RWPE2 (cell line): ENCODE measurements around the gene ITPR1.

ENCODE experiments used
- ATAC-seq: fragments of 200-7000 bp; cut with Tn5 transposase; 3 replicates; pipeline ENCODE4 v1.9.1; 2021; ENCODE audit warnings: low read depth
- DNase-seq: peaks from one replicate; pipeline ENCODE4 v3.0.0-alpha.2; 2020; ENCODE audit warnings: low spot score
- H3K27ac ChIP-seq: fragments of 450-650 bp; 2 replicates; pipeline ENCODE4 v1.5.1; 2017; ENCODE audit warnings: mild to moderate bottlenecking; ENCODE audit not compliant: poor library complexity, severe bottlenecking
- H3K27me3 ChIP-seq: fragments of 250-450 bp; sonication (Bioruptor Pico); 2 replicates; pipeline ENCODE4 v1.5.1; 2021; ENCODE audit warnings: mild to moderate bottlenecking, moderate library complexity; ENCODE audit not compliant: insufficient read depth, poor library complexity, severe bottlenecking
- H3K36me3 ChIP-seq: fragments of 250-450 bp; sonication (Bioruptor Pico); 2 replicates; pipeline ENCODE4 v1.5.1; 2020; ENCODE audit warnings: low read depth, mild to moderate bottlenecking, moderate library complexity
- H3K4me1 ChIP-seq: fragments of 250-450 bp; sonication (Bioruptor Pico); 2 replicates; pipeline ENCODE4 v1.5.1; 2021; ENCODE audit warnings: mild to moderate bottlenecking, moderate library complexity; ENCODE audit not compliant: insufficient read depth, poor library complexity, severe bottlenecking
- H3K4me3 ChIP-seq: fragments of 250-450 bp; sonication (Bioruptor Pico); 2 replicates; pipeline ENCODE4 v1.5.1; 2021; ENCODE audit warnings: mild to moderate bottlenecking, moderate library complexity; ENCODE audit not compliant: severe bottlenecking
- H3K9me3 ChIP-seq: fragments of 250-450 bp; sonication (Bioruptor Pico); 2 replicates; pipeline ENCODE4 v1.5.1; 2021; ENCODE audit warnings: mild to moderate bottlenecking, moderate library complexity; ENCODE audit not compliant: severe bottlenecking
- TF ChIP-seq, protein P1 (sequence below): fragments of 450-650 bp; IDR thresholded peaks from one replicate; pipeline ENCODE4 v1.5.1; 2017; ENCODE audit warnings: mild to moderate bottlenecking, moderate library complexity; ENCODE audit not compliant: poor library complexity, severe bottlenecking

Gene ITPR1

DNA sequence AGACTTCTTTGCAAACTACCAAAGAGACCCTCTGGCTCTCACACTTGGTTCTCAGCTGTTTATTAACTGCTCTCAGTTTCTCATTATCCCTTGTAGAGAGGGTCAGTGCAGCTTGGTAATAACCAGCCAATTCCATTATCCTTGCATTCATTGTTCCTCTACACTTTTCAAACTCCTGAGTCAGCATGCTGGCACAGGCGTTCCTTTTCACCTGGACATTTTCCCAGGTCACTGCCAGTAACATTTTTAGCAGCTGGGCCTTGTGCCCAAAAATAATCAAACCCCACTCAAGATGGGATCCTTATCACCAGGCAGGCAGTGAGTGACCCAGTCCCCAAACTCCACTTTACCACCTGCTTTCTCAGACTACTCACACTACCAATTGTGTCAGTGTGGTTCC, 21.2 kb upstream of the ITPR1 start:
- DNase-seq (no peak), ATAC-seq (no peak)
- TF ChIP-seq, protein P1, sequence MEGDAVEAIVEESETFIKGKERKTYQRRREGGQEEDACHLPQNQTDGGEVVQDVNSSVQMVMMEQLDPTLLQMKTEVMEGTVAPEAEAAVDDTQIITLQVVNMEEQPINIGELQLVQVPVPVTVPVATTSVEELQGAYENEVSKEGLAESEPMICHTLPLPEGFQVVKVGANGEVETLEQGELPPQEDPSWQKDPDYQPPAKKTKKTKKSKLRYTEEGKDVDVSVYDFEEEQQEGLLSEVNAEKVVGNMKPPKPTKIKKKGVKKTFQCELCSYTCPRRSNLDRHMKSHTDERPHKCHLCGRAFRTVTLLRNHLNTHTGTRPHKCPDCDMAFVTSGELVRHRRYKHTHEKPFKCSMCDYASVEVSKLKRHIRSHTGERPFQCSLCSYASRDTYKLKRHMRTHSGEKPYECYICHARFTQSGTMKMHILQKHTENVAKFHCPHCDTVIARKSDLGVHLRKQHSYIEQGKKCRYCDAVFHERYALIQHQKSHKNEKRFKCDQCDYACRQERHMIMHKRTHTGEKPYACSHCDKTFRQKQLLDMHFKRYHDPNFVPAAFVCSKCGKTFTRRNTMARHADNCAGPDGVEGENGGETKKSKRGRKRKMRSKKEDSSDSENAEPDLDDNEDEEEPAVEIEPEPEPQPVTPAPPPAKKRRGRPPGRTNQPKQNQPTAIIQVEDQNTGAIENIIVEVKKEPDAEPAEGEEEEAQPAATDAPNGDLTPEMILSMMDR, result no peak
- Histone ChIP-seq H3K4me3 (no peak overlapping the region), H3K9me3 (no peaks in the 10 kb centered on the region), H3K4me1 (no peaks in the 10 kb centered on the region), H3K27me3 (no peaks in the 10 kb centered on the region), H3K27ac (no peak overlapping the region), H3K36me3 (no peaks in the 10 kb centered on the region)

DNA sequence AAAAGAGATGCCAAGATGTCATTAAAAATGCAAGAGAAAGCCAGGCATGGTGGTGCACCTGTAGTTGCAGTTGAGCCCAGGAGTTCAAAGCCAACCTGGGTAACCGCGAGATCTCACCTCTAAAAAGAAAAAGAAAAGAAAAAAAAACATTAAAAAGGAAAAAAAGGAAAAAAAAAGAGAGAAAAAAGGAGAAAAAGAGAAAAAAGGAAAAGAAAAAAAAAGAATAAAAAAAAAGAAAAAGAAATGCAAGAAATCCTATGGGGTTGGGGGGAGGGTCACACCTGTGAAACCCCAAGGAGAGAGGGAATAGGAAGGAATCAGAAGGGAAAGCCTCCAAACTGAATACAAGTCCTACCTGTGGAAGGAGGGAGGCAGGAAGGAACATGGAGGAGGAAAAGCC, 20.8 kb upstream of the ITPR1 start:
- TF ChIP-seq, protein P1, result no peak
- H3K4me3 ChIP-seq, result no peak overlapping the region
- H3K9me3 ChIP-seq, result no peaks in the 10 kb centered on the region
- H3K27me3 ChIP-seq, result no peaks in the 10 kb centered on the region
- DNase-seq, result no peak
- H3K4me1 ChIP-seq, result no peaks in the 10 kb centered on the region
- H3K27ac ChIP-seq, result no peak overlapping the region
- 0 out of 3 replicates have a peak, but pooled peaks have one; percentile 11 for ATAC-seq
- H3K36me3 ChIP-seq, result no peaks in the 10 kb centered on the region

- TF ChIP-seq, protein P1, result no peak
- Histone ChIP-seq H3K4me3 (no peak overlapping the region), H3K36me3 (no peaks in the 10 kb centered on the region), H3K4me1 (no peaks in the 10 kb centered on the region), H3K9me3 (no peaks in the 10 kb centered on the region), H3K27me3 (no peaks in the 10 kb centered on the region), H3K27ac (no peak overlapping the region)
- ATAC-seq (peak; percentile 60; the same call in 2 of the 3 replicates), DNase-seq (no peak)
Observed at GRCh38 chr3:4472766-4473165, 20.4 kb upstream of the ITPR1 start.

DNA sequence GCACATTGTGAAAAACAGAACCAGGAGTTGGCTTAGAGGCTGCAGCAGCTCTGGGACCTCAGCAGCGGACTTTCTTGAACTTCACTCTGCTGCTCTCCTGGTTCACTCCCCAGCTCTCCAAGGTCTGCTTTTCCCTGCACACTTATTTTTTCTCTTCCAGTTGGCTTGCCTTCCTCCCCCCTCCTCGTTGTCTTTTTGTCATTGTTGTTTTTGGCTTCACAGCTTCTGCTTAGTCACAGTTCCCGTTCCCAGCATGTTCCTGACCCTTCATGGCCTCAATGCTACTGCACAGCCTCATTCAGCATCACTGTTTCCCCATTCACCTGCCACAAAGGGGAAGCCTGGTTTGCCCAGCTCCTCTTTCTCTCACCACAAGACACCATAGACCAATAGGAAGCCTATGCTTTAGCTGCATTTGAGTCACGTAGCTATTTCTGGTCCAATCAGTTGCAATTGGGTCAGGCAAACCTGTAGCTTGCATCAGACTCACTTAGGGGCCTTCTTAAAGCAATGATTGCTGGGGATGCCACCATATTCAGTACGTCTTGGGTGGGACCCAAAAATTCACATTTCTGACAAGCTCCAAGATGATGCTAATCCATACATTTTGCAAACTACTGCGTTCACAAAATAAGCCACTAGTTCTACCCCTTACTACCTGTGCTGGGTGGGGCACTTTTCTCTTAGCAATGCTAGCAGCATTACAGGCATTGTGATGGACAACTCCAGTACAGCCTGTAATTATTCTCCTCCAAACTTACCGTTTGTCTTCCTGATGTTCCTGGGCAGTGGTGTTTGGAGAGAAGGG, 18.3 kb upstream of the ITPR1 start:
- DNase-seq, result no peak
- Histone ChIP-seq H3K27me3 (no peaks in the 10 kb centered on the region), H3K9me3 (no peaks in the 10 kb centered on the region), H3K36me3 (no peaks in the 10 kb centered on the region), H3K4me1 (no peaks in the 10 kb centered on the region), H3K27ac (no peak overlapping the region), H3K4me3 (no peak overlapping the region)
- peak; percentile 47; the same call in 2 of the 3 replicates for ATAC-seq
- TF ChIP-seq, protein P1, result no peak

DNA sequence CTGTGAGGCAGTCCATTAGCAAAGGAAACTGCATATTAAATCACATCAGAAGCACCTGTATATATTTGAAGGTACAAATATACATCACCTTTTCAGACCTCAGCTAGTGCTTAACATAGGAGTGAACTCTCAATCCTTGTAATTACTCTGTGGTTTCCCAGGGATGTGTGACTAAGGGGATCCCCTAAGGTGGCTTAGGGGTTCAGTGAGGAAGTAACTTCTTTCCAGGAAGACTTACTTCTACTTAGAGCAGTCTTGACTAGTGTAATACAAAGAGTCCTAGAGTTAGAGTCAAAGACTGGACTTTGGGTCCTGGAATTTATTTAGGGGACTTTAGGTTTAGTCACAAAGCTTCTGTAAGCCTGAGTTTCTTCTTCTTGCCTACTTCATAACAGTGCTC, 17.3 kb upstream of the ITPR1 start:
- no peaks in the 10 kb centered on the region for H3K27me3 ChIP-seq
- DNase-seq (no peak), ATAC-seq (no peak)
- H3K9me3 ChIP-seq, result no peaks in the 10 kb centered on the region
- TF ChIP-seq, protein P1, result no peak
- H3K36me3 ChIP-seq, result no peaks in the 10 kb centered on the region
- no peak overlapping the region for H3K4me3 ChIP-seq
- H3K4me1 ChIP-seq, result no peaks in the 10 kb centered on the region
- no peak overlapping the region for H3K27ac ChIP-seq
